B cell (primary cell): ENCODE results near the gene EP400.

Experiments
- EZH2 ChIP-seq: IDR thresholded peaks from 2 replicates; pipeline ENCODE4 v1.6.1; 2012; ENCODE audit warnings: borderline replicate concordance, low read depth, mild to moderate bottlenecking, moderate library complexity, low read length; ENCODE audit not compliant: insufficient read depth, poor library complexity, severe bottlenecking
- TF ChIP-seq, protein P1 (sequence below): fragments of 200-600 bp; IDR thresholded peaks from one replicate; pipeline ENCODE4 v1.8.0; 2022; ENCODE audit warnings: antibody characterized with exemption, mild to moderate bottlenecking

DNA sequence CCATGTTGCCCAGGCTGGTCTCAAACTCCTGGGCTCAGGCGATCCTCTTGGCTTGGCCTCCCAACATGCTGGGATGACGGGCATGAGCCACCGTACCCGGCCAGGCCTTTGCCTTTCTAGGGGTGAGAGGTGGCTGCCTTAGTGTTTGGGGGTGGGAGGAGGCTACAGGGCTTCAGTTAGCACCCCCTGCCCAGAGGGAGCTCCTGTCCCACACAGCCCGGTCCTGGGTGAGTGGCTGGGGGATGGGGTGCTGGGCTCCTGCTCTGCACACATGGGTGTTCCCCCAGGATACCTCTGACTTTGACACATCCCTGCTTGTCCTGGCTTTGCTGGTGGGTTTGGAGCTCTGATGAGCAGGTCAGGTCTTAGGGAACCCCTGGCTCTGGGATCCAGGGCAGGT, 45.4 kb upstream of the EP400 start:
- TF ChIP-seq, protein P1, sequence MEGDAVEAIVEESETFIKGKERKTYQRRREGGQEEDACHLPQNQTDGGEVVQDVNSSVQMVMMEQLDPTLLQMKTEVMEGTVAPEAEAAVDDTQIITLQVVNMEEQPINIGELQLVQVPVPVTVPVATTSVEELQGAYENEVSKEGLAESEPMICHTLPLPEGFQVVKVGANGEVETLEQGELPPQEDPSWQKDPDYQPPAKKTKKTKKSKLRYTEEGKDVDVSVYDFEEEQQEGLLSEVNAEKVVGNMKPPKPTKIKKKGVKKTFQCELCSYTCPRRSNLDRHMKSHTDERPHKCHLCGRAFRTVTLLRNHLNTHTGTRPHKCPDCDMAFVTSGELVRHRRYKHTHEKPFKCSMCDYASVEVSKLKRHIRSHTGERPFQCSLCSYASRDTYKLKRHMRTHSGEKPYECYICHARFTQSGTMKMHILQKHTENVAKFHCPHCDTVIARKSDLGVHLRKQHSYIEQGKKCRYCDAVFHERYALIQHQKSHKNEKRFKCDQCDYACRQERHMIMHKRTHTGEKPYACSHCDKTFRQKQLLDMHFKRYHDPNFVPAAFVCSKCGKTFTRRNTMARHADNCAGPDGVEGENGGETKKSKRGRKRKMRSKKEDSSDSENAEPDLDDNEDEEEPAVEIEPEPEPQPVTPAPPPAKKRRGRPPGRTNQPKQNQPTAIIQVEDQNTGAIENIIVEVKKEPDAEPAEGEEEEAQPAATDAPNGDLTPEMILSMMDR, result no peak
- no peak for TF ChIP-seq EZH2
